D721Med (cell line): ENCODE results near the gene GNPAT.
"Not testable (repeated sequence)": the region's sequence is repeated elsewhere in the genome, so short reads cannot be mapped to it uniquely, and the experiment has no call there.

ENCODE experiments used
- DNase-seq: peaks from one replicate; pipeline ENCODE4 v3.0.0; 2011; ENCODE audit warnings: low spot score; ENCODE audit not compliant: insufficient read length
- FAIRE-seq: peaks from 2 replicates; lab custom pipeline; 2011; peaks lifted over from hg19 to GRCh38; lab: Jason Lieb, UNC
- CTCF ChIP-seq: IDR thresholded peaks from 2 replicates; pipeline ENCODE4 v1.5.1; 2012; ENCODE audit warnings: mild to moderate bottlenecking, control low read depth; ENCODE audit not compliant: insufficient read depth; ENCODE audit errors: missing control alignments

GNPAT gene

DNA sequence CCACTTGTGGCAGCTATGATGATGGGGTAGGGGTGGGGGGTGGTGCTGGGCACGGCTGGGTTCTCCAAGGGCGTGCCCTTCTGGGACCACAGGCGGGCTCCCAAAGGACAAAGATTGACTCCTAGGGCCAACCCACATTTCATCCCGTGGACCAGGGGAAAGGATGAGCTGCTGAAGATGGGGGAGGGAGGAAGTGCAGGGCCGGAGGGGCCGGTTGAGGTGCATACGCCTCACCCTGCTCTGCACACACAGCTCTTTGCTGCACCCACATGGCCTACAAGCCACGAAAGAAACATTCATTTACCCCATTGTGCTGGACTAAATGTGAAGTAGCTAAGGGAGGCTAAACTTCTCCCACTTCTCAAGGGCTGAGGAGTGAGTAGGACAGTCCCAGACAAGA is 34.2 kb upstream of the GNPAT start:
- no peak for DNase-seq
- no peak for FAIRE-seq
- TF ChIP-seq CTCF = peak; percentile 3

DNA sequence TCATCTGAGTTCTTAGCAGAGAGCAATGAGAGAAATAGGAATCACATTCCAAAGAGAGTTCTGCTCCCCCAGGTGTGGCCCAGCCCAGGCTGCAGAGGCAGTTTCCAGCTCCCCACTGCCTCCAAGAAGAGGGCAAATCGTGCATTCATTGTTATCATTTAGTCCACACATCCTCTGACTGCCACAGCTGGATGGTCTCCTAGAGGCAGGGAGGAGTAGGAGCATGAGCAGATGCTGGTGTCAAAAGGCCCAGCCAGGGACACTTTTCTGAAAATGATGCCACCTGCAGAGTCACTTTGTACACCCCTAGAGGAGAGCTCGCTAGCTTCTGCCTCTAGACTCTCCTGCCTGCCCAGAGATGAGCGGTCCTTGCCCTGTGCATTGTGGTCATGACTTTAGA is 33.6 kb upstream of the GNPAT start:
- DNase-seq (no peak), FAIRE-seq (no peak)
- no peak for TF ChIP-seq CTCF

DNA sequence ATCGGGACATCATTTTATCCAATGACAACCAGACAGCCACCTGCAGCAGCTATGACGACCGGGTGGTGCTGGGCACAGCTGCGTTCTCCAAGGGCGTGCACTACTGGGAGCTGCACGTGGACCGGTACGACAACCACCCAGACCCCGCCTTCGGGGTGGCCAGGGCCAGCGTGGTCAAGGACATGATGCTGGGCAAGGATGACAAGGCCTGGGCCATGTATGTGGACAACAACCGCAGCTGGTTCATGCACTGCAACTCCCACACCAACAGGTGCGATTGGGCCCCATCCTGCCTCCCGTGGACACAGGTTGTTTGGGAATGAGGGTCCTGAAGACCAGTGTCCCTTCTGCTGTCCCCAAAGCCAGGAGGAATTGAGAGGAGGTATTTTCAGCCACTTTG is 32.0 kb upstream of the GNPAT start:
- FAIRE-seq (no peak), DNase-seq (no peak)
- TF ChIP-seq CTCF = no peak

GRCh38 chr1:231209531-231209930 is 31.5 kb upstream of the GNPAT start:
- FAIRE-seq (no peak), DNase-seq (no peak)
- TF ChIP-seq CTCF = no peak

DNA sequence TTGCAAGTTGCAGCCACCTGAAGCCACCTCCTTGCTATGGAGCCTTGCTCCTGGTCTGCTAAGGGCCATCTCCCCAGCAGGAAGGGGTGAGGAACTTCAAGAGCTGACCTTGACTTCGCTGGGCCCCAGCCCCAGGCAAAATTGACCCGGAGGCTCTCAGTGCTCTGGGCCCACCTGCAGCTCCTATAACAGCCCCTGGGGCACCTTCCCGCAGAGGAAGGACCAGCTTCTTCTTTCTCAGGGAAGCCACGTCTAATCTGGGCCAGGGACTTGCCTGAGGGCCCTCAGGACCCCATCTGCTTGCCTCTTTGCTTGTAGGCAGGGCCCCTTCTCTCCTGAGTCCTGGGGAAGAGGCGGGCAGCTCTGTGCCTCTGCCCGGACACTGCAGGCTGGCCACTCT is 30.9 kb upstream of the GNPAT start:
- TF ChIP-seq CTCF = no peak
- DNase-seq (no peak), FAIRE-seq (no peak)

- TF ChIP-seq CTCF = peak; percentile 99
- DNase-seq = peak; percentile 79
- FAIRE-seq = no peak
These were observed 29.8 kb upstream of the GNPAT start for GRCh38 chr1:231211005-231211857.

DNA sequence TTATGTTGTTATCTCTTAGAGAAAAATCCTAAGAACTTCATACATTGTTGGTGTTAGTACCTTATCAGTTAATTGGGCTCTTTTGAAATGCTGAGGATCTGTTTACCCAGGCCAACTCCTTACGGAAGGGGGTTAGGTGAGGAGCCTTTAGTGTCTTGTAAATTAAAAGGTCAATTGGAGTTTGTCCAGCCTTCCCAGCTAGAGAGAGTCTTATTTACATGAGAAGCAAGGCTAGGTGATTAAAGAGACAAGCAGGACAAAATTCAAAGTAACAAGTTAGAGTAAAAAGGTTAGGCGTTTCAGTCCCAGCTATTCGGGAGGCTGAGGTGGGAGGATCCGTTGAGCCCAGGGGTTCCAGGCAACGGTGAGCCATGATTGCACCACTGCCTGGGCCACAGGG is 28.7 kb upstream of the GNPAT start:
- DNase-seq, FAIRE-seq: not testable (repeated sequence)
